Measurements from ENCODE around the gene LRPPRC.

LRPPRC gene

DNA sequence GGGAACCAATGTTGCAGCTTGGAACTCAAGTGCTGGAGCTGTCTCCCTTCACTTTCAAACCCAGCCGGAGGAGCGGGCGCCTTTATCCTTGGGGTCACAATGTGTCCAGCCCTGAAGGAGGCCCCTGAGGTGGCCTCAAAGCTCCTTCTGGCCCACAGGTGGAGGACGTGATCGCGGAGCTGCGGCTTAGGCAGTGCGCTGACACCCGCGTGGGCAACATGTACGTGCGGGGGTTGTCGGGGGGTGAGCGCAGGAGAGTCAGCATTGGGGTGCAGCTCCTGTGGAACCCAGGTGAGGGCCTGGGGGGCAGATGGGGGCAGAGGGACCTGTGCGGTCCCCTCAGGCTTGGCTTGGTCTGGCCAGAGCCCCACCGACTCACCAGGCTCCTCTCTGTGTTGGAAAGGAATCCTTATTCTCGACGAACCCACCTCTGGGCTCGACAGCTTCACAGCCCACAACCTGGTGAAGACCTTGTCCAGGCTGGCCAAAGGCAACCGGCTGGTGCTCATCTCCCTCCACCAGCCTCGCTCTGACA is 143.5 kb downstream of the LRPPRC start:
- no peak for DNase-seq

DNA sequence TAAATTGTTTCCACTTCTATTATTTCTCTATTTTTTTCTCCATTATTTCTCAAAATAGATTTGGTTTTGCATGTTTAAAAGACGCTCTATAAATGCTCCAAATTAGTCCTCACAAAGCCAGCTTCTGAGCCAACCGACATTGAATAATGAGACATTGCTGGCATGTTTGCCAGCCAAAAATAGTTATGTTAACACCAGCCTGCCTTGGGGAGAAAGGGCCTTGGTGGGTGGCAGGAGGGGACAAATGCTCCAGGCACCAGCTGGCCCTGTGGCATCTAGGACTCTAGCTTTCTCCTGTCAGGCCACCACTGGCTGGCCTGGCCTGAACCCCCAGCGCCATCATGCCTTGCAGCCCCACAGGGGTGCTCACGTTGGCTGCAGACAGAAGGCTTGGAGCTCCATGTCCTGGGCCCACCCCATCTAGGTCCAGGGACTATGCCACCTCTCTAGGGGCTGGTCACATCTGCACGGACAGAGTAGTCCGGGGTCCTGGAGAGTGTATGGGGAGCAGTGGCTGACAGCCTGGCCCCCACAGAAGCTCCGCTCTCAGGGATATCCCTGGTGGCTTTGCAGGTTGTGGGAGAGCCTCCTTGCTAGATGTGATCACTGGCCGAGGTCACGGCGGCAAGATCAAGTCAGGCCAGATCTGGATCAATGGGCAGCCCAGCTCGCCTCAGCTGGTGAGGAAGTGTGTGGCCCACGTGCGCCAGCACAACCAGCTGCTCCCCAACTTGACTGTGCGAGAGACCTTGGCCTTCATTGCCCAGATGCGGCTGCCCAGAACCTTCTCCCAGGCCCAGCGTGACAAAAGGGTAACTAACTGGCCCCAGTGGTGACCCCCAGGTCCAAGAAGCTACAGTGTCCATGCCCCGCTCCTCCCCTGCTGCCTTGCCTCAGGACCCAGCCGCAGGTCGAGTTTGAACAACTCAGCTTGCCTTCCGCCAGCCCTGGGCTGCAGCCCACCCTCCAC is 144.5 kb downstream of the LRPPRC start:
- DNase-seq = no peak

DNA sequence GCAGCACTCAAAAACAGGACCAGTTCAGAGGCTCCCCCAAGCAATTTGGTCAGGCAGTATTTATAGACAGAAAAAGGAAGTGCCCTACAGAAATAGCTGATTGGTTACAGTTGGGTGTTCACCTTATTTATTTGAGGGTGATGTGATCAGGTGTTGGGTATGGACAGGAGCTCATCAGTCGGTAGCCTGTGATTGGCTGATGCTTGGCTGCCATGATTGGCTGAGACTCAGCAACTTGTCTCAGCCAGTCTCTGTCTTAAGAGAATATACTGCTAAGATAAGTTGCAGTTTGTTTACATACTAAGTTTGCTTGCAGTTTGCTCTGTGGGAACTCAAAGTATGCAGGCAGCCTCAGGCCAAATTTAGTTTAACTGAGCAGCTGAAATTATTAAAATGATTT is 147.6 kb downstream of the LRPPRC start:
- DNase-seq = no peak

DNA sequence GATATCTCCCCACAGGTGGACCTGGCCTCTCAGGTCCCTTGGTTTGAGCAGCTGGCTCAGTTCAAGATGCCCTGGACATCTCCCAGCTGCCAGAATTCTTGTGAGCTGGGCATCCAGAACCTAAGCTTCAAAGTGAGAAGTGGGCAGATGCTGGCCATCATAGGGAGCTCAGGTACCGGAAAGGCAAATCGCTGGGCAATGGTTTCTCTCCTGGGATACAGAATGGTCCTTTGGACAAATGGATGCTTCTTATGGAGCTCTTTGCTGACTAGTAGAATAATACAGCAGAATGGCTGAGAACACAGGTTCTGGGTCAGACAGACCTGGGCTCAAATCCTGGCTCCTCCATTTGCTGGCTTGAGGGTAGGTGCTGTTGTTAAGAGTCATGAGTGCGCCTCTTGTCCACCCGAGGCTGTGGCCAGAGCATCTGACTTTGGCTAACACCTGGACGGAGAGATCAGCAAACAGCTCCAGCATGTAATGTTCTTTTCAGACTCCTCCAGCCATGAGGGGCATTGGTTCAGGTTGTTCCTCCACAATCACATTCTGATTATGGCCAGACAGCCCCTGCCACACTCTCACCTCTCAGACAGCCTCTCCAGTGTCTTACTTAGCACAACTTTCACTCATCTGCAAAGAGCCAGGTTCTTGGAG is 149.5 kb downstream of the LRPPRC start:
- DNase-seq = no peak

DNA sequence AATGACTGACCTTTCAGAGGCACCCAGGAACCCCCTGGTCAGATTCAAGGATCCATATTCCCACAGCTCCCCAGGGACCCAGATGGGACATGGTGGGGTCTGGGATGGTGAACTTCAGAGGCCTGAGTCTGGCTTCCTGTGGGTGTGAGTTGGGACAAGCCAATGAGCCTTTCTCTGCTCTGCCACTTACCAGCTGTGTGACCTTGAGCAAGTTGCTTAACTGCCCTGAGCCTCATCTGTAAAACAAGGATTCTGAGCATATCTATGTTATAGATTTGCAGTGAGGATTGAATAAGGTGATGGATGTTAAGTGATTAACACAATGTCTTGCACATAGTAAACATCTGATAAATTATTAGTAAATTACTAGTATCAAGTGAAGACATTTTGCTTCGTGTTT is 150.6 kb downstream of the LRPPRC start:
- DNase-seq = no peak

DNA sequence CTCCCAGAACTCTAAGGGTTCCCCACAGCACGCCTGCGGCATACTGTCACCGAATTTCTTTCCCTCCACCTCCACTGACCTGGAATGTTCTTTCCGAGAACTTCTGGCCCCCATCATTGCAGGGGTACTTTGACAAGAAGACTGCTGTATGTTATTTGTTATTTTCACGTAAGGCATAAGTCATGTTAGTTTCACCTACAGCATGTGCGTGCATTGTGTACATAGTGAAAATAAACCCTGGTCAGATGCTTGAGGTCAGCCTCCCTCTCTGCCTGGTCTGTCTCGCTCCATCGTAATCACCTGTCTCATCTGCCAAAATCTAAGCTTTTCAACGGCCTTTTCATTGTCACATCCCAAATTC is 152.9 kb downstream of the LRPPRC start:
- DNase-seq = no peak

DNA sequence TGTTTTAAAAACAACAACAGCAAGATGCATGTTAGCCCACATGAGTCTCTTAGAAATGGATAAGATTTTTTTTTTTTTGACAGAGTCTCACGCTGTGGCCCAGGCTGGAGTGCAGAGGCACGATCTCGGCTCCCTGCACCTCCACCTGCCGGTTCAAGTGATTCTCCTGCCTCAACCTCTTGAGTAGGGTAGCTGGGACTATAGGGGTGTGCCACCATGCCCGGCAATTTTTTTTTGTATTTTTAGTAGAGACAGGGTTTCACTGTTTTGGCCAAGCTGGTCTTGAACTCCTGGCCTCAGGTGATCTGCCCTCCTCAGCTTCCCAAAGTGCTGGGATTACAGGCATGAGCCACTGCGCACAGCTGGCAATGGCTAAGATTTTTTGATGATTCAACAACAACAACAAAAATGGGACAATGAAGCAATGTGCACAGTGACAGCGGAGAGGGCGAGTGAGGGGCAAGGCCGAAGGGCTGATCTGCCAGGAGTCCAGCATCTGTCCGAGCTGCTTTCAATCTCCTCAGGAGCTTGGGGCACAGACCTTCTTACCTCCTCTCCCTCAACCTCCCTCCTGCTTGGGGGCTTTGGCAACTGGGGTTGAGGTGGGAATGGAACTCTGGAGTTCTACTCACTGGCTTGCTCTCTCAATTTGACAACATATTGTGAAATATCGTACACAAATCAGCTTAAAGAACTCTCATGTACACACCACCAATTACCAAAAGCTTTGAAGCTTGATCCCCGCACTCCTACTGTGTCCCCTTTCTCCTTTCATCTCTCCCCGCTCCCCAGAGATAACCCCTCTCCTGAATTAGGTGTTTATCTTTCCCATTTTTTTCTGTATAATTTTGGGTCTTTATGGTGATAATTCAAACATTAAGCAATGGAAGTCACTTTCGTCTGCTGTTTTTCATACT is 153.6 kb downstream of the LRPPRC start:
- DNase-seq = no peak

DNA sequence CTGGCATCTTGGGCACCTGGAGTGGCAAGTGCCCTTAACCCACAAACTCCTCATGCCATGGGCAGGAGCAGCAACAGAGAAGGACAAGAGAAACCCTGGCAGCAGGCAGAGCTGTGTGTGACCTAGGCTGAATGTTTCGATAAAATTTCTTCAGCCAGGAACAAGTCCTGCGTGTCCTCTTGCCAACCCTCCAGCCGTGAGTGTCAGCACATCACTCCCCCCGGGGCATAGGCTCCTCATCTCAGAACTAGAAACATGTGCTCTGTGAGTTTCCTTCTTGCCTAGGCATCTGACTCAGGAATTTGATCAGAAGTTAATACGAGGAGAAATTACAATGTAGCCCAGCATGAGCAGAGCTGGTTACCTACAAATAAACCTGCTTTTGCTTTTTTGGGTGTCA is 154.8 kb downstream of the LRPPRC start:
- DNase-seq = no peak

DNA sequence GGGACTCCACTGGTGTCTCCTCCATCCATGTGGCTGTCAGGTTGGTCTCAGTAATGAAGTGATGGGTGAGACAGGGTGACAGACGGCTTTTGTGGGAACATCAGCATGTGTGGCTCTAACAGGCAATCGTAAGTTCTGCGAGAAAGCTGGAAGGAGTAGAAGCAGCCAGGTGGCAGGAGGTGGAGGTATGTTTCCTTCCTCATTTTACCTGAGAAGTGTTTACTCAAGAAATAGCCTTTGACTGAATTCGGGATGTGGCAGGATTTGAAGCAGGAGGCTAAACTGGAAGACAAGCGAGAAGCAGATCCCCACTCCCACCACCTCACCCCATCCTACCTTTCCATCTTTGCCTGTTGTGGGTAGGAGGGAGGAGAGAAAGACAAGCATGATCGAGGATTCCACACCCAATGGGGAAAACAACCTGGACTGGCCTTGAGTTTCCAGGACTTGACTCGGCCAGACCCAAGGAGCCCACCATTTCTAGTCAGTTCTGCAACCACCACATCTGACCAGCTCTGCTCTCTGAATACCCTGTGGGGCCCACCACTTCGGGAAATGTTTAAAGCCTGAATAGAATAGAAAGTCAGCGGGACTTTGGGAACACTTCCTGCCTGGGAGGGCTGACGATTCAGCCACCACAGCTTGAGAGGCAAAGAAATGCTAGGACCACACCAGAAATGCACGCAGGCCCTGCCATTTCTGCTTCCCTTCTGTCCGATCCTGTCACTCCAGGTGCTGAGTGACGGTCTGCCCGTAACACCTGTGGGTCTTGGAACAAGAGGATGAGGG is 155.8 kb downstream of the LRPPRC start:
- DNase-seq = no peak

DNA sequence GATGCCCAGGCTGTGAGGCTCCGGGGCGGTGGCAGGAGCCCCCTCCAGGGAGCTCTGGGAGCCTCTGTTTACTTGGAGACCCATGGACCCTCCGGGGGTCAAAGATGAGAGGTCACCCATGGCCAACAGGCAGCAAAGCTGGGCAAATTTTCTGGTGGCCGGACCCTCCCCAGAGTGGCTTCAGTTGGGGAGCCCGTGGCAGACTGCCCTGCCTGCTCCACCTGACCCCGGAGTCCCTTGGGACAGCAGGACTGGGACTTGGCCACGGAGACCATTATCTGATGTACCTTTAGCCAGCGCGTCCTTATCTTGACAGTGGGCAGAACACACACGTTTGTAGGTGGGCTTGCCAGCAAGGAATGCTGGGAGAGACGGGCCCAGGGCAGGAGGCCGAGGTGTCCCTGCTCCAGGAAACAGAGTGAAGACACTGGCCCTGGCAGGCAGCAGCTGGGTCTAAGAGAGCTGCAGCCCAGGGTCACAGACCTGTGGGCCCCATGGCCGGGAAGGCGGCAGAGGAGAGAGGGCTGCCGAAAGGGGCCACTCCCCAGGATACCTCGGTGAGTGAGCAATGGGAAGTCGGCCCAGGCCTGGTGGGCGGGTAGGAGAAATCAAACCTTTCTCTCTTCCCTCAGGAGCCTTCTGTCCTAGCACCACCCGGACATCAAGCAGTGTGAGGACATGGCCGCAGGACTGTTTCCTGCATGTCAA is 157.1 kb downstream of the LRPPRC start, which contains the start of the genes ABCG5 and ABCG8:
TSS of gene ABCG5 (minus strand) at position 280 of the 708 bp plus-strand sequence. CDS start at position 120, 160 bp downstream.
TSS of gene ABCG8 (plus strand) at position 412 of the 708 bp plus-strand sequence. CDS start at position 495, 83 bp downstream.
- no peak for DNase-seq

DNA sequence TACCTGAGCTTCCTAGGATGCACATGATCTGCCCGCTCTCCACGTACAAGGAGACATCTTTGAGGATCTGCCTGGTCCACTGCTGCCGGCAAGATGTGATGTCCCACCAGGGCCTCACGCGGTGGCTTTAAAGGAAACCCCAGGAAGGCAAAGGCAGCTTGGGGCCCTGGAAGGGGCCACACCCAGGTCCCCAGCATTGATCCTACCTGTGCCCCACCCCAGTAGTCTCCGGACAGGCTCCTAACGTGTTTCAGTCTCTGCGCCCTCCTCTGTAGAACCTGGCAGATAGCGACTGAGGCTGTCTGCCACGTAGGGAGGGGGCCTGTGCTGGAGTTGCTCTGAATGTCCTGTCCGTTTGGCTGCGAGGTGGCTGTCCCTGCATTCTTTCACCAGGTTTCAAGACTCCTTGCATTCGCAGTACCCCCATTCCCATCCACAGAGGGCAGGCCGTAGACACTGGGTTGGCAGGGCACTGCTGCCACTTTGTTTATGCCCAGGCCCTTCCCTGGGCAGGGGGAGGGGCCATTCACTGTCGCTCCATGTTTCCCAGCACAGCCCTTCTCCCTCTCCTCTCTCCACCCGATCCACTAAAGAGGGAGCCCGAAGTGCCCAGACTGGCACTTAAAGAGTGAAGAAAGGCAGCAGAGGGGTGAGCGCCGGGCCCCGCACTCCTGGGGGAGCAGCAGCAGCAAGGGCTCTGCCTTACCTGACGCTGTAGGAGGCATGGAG is 157.8 kb downstream of the LRPPRC start:
- DNase-seq = no peak

DNA sequence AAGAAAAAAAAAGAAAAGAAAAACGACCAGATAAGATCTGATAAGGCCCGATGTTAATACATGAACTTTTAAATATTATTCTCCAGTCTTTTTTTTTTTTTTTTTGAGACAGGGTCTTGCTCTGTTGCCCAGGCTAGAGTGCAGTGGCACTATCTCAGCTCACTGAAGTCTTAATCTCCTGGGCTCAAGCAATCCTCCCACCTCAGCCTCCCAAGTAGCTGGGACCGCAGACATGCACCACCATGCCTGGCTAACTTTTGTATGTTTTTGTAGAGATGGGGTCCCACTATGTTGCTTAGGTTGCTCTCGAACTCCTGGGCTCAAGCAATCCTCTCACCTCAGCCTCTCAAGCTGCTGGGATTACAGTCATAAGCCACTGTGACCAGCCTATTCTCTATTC is 158.8 kb downstream of the LRPPRC start:
- no peak for DNase-seq

Measured in GDM1 (cell line).